Measurements from ENCODE around the gene NDUFA7. TPM values are rescaled to one million over a fixed set of nuclear protein-coding genes. Genes with fewer than 3 reads are reported as not detected.

Gene NDUFA7
- total RNA-seq, 4 donors from 2014 or later = 6.9 to 25.9 (median 8.8) TPM; not detected in 1

GRCh38 chr19:8311461-8312260, 9.5 kb downstream of the NDUFA7 start:
- Histone ChIP-seq H3K4me3 (no peak overlapping the region), H3K27ac (peak overlapping the region; percentile 28 to 41), H3K9me3 (no peaks in the 10 kb centered on the region), H3K36me3 (no peaks in the 10 kb centered on the region), H3K27me3 (no peaks in the 10 kb centered on the region), H3K4me1 (peaks cover 3 to 7% of the 10 kb centered on the region in 2 donors)
- intact Hi-C loops (cut with DNase I; ENCODE audit: low total_unique reads) = no loop called here
- peak in 1 of 2 donors; percentile 50 for DNase-seq
- TF ChIP-seq POLR2A (IDR thresholded peaks at IDR 0.05) (no peak), CTCF (IDR thresholded peaks at IDR 0.05) (no peak)

- intact Hi-C loops (cut with DNase I; ENCODE audit: low total_unique reads) = no loop called here
- H3K4me3 ChIP-seq = no peak overlapping the region
- H3K27ac ChIP-seq = peak overlapping the region in 1 of 2 donors; percentile 41
- no peak for TF ChIP-seq CTCF (IDR thresholded peaks at IDR 0.05)
- TF ChIP-seq POLR2A (IDR thresholded peaks at IDR 0.05) = no peak
- peaks cover 3 to 7% of the 10 kb centered on the region in 2 donors for H3K4me1 ChIP-seq
- no peaks in the 10 kb centered on the region for H3K9me3 ChIP-seq
- no peaks in the 10 kb centered on the region for H3K36me3 ChIP-seq
- no peaks in the 10 kb centered on the region for H3K27me3 ChIP-seq
- DNase-seq = peak in 1 of 2 donors; percentile 4
Observed at GRCh38 chr19:8310342-8311055, 10.7 kb downstream of the NDUFA7 start.

- Histone ChIP-seq H3K4me3 (peak overlapping the region; percentile 50 to 59), H3K9me3 (no peaks in the 10 kb centered on the region), H3K27me3 (no peaks in the 10 kb centered on the region), H3K4me1 (peaks cover 3 to 7% of the 10 kb centered on the region in 2 donors), H3K27ac (peak overlapping the region; percentile 58 to 80), H3K36me3 (no peaks in the 10 kb centered on the region)
- intact Hi-C loops (cut with DNase I; ENCODE audit: low total_unique reads) = no loop called here
- peak in 1 of 2 donors; percentile 14 for DNase-seq
- TF ChIP-seq CTCF (IDR thresholded peaks at IDR 0.05) (no peak), POLR2A (IDR thresholded peaks at IDR 0.05) (no peak)
Observed at GRCh38 chr19:8308891-8309291, 12.3 kb downstream of the NDUFA7 start.

- peak within 1 kb of the TSS; percentile 58 to 80 for H3K27ac ChIP-seq
- H3K4me1 ChIP-seq = peaks cover 3 to 7% of the 10 kb centered on the region in 2 donors
- H3K4me3 ChIP-seq = peak within 1 kb of the TSS; percentile 50 to 59
- DNase-seq = peak; percentile 86 to 90
- no peaks in the 10 kb centered on the region for H3K36me3 ChIP-seq
- H3K9me3 ChIP-seq = no peaks in the 10 kb centered on the region
- peak; percentile 51 to 53 for TF ChIP-seq POLR2A (IDR thresholded peaks at IDR 0.05)
- TF ChIP-seq CTCF (IDR thresholded peaks at IDR 0.05) = peak in 1 of 4 experiments; percentile 41
- intact Hi-C loops (cut with DNase I; ENCODE audit: low total_unique reads) = no loop called here
- H3K27me3 ChIP-seq = no peaks in the 10 kb centered on the region
Observed at GRCh38 chr19:8307965-8308866, 13.0 kb downstream of the NDUFA7 start, which contains the start of gene CD320. Gene CD320 (minus strand): TSS chr19:8308358. CDS start chr19:8308290, 68 bp downstream.
